Activated naive CD4-positive, alpha-beta T cell treated with anti-CD3 and anti-CD28 coated beads, Interleukin-2, amount 50 U/mL, for 24 hours (primary cell): Measurements from ENCODE around the gene NADK.

Experiments
- H3K27ac Mint-ChIP-seq: one replicate; pipeline ENCODE4 v1.8.0; 2021; ENCODE audit warnings: mild to moderate bottlenecking, mixed read lengths
- H3K27me3 Mint-ChIP-seq: one replicate; pipeline ENCODE4 v1.8.0; 2021; ENCODE audit warnings: mixed read lengths
- H3K36me3 Mint-ChIP-seq: one replicate; pipeline ENCODE4 v1.8.0; 2021; ENCODE audit warnings: mixed read lengths
- H3K4me1 Mint-ChIP-seq: one replicate; pipeline ENCODE4 v1.8.0; 2021; ENCODE audit warnings: mixed read lengths
- H3K4me3 Mint-ChIP-seq: one replicate; pipeline ENCODE4 v1.8.0; 2021; ENCODE audit warnings: mild to moderate bottlenecking, mixed read lengths
- H3K9me3 Mint-ChIP-seq: one replicate; pipeline ENCODE4 v1.8.0; 2021; ENCODE audit warnings: mixed read lengths

NADK gene

GRCh38 chr1:1794999-1795398 is 16.7 kb upstream of the NADK start:
- no peak overlapping the region for H3K4me3 Mint-ChIP-seq
- H3K27me3 Mint-ChIP-seq: no peaks in the 10 kb centered on the region
- H3K36me3 Mint-ChIP-seq: peaks cover 6% of the 10 kb centered on the region
- H3K27ac Mint-ChIP-seq: no peak overlapping the region
- H3K9me3 Mint-ChIP-seq: no peaks in the 10 kb centered on the region
- H3K4me1 Mint-ChIP-seq: peaks cover 3% of the 10 kb centered on the region

DNA sequence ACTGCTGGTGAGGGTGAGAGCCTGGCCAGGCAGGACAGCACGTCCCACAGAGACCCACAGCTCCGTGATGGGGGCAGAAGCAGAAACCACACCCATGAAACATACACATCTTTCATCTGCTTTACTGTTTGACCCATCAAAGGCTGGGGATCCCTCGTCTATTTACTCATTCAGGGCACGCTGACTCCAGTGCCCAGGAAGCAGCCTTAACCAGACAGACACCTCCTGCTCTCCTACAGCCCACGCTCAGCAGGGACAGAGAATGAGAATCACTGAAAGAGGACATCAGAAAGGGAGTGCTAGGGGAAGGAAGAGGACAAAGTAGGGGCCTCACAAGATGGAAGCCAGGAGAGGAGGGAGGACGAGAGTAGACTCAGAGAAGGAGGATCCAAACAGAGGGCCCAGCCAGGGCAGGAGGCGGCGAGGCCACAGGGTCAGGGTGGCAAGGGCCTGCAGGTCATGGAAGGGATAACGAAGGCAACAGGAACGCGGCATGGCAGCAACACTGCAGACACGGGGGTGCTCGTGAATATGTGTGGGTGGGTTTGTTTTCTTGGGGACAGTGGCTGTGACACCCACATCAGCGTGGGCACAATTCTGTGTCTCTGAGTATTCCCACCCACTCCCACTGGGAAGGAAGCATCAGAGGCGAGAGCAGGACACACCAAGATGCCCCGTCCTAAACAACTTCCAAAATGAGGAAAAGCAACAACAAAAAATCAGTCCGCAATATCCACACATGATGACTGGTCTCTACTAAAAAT is 15.4 kb upstream of the NADK start:
- no peaks in the 10 kb centered on the region for H3K9me3 Mint-ChIP-seq
- no peak overlapping the region for H3K4me3 Mint-ChIP-seq
- peaks cover 7% of the 10 kb centered on the region for H3K36me3 Mint-ChIP-seq
- peak overlapping the region; percentile 79 for H3K27ac Mint-ChIP-seq
- H3K4me1 Mint-ChIP-seq: no peaks in the 10 kb centered on the region
- no peaks in the 10 kb centered on the region for H3K27me3 Mint-ChIP-seq

DNA sequence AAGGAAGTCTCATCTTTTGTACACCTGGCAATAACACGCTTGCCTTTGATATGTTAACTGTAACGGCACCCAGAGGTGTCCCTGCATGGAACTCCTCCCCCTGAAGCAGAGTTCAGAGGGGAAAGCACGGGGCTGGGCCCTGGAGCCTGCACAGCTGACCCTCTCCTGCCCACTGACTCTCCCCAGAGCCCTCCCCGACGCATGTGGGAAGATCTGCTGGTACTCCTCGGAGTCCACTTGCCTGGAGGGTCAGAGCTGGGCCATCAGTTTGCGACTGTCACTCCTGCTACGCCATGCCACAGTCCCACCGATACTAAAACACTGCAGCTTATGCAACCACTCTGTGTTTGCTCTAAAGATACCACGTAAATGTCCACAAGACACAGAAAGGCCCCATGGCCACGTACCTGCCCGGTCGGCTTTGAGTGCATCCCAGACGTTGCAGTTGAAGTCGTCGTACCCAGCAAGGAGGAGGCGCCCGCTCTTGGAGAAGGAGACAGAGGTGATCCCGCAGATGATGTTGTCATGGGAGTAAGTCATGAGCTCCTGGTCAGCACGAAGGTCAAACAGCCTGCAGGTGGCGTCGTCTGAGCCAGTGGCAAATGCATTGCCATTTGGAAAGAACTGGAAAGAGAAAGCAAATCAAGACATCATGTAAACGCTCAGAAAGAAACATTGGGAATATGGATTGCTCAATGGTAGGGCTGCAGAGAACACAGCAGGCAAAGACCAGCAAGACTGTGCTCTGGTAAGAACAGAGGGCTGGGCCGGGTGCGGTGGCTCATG is 10.6 kb upstream of the NADK start:
- no peak overlapping the region for H3K27ac Mint-ChIP-seq
- H3K36me3 Mint-ChIP-seq: peaks cover 12% of the 10 kb centered on the region
- no peaks in the 10 kb centered on the region for H3K27me3 Mint-ChIP-seq
- no peak overlapping the region for H3K4me3 Mint-ChIP-seq
- no peaks in the 10 kb centered on the region for H3K9me3 Mint-ChIP-seq
- H3K4me1 Mint-ChIP-seq: no peaks in the 10 kb centered on the region

DNA sequence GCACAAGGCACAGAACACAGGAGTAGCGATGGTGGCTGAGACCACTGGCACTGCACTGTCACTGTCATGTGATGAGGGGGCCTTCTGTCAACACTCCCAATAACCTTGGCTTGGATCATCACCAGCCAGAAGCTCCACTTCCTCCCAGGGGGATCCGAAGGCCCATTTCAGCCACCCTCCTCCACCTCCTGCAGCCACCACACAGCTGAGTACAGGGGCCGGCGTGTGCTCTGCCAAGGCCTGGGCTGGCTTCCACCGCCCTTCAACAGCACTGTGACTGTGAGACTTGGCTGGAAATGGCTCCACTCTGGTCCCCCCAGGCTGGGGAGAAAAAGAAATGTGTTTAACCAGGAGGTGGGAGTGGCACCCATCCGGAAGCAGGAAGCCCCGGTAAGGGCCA is 9.9 kb upstream of the NADK start:
- Mint-ChIP-seq H3K4me3 (no peak overlapping the region), H3K4me1 (peaks cover 6% of the 10 kb centered on the region), H3K36me3 (peaks cover 11% of the 10 kb centered on the region), H3K27ac (no peak overlapping the region), H3K9me3 (no peaks in the 10 kb centered on the region), H3K27me3 (no peaks in the 10 kb centered on the region)

DNA sequence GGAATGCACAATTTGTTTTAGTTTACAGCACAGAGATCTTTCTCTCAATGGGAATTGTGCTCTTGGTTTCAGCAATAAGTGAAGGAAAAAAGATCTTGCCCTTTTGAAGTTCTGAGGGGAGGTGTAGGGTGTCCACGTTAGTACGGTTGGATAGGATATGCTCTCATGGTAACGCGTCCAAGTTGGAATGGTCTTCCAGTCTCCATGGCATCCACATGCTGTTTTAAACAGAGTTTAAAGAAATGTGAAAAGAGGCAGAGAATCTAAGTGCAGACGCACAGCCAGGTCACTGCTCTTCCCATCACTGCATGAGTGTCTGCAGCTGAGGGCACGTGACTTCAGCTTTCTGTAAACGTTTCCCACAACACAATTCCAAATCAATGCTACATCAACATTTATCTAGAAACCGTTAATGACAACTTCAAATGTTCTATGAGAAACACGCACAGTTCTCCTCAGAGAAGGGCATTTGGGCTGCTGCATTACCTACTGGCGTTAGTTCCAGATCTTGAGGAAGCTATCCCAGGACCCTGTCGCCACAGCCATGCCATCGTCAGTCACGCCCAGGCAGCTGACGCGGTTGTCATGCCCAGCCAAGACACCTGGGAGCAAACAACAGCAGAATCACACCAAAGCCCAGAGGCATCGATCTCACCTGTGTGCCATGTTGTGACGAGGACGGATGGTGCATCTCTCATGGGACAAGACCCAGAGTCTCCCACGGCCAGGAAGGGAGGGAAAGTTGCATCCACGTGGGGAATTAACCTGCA is 8.8 kb upstream of the NADK start:
- Mint-ChIP-seq H3K27ac (no peak overlapping the region), H3K9me3 (no peaks in the 10 kb centered on the region), H3K36me3 (peaks cover 11% of the 10 kb centered on the region), H3K27me3 (no peaks in the 10 kb centered on the region), H3K4me1 (peaks cover 12% of the 10 kb centered on the region), H3K4me3 (no peak overlapping the region)

DNA sequence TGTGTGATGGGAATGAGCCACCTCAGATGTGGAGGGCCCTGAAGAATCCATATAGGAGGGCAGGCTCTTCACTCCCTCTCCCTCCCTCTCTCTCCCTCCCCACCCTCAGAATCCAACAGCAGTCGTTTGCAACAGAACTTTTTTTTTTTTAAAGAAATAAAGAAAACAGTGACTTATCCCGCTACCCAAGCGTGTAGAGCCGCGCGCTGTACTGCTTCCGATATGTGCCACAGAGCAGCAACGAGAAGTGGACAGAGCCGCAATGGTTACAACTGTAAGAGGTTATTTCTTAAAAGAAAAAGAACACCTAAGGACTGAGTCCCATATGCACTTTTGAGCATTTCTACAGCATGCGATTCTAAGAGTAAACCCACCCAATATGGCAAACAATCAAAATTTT is 7.4 kb upstream of the NADK start:
- H3K27me3 Mint-ChIP-seq: no peaks in the 10 kb centered on the region
- H3K4me1 Mint-ChIP-seq: peaks cover 25% of the 10 kb centered on the region
- H3K27ac Mint-ChIP-seq: no peak overlapping the region
- H3K4me3 Mint-ChIP-seq: no peak overlapping the region
- peaks cover 8% of the 10 kb centered on the region for H3K36me3 Mint-ChIP-seq
- H3K9me3 Mint-ChIP-seq: no peaks in the 10 kb centered on the region

DNA sequence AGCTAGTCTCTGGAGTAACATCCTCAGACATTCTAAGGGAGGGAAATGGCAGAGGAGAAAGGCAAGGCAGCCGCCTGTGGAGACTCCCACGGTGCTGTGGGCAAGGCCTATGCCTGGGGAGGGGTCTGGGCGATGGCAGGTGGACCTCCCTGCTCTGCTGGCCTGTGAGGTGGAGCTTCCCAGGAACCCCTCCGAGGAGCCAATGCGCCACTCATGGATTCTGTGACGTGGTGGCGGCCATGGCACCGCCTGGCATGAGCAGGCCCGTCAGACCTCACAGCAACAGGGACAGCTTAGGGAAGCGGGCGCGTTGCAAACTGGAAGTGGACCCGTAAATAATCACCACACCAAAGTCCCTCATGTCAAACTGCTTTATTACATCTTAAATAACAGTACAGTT is 6.7 kb upstream of the NADK start:
- no peaks in the 10 kb centered on the region for H3K9me3 Mint-ChIP-seq
- H3K4me1 Mint-ChIP-seq: peaks cover 32% of the 10 kb centered on the region
- H3K36me3 Mint-ChIP-seq: peaks cover 8% of the 10 kb centered on the region
- H3K27me3 Mint-ChIP-seq: no peaks in the 10 kb centered on the region
- H3K4me3 Mint-ChIP-seq: no peak overlapping the region
- H3K27ac Mint-ChIP-seq: no peak overlapping the region

GRCh38 chr1:1783320-1783719 is 5.0 kb upstream of the NADK start:
- peak overlapping the region; percentile 55 for H3K4me3 Mint-ChIP-seq
- H3K27me3 Mint-ChIP-seq: no peaks in the 10 kb centered on the region
- H3K9me3 Mint-ChIP-seq: no peaks in the 10 kb centered on the region
- H3K4me1 Mint-ChIP-seq: peaks cover 41% of the 10 kb centered on the region
- H3K27ac Mint-ChIP-seq: peak overlapping the region; percentile 85
- peaks cover 7% of the 10 kb centered on the region for H3K36me3 Mint-ChIP-seq

DNA sequence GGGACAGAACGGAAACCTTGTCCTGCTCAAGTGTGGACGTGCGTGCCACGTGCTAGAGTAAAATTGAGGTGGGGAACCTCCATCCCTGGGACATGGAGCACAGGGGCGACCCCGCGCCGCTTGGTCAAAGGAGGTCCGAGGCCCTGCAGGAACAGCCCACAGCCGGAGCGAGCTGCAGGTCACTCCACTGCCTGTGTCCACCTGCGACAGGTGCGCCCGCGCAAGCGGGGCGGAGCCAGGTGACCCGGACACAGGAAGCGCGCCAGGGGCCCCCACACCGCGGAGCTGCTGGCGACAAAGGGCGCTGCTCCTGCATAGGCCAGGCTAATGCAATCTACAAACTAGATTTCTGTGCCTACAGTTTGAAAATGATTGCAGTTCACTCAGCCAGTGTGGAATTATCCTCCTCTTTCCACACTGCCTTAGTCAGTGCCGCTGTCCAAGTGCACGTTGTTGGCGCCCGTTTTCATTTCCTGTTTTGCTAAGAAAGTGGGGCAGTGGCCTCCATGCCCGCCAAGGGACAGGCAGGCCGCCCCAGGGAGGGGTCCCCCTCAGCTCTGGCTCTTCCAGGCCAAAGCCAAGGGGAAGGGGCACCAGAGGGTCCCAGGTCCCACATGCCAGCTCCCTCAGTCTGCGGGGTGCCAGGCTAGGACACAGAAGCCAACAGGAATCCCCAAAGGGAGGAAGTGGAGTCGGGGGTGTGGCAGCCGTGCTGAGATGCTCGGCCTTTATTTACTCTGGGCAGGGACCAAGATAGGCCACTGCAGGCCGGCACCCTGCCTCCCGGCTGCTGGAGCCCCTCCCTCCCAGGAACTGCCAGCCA is 4.3 kb upstream of the NADK start:
- no peaks in the 10 kb centered on the region for H3K9me3 Mint-ChIP-seq
- H3K27me3 Mint-ChIP-seq: no peaks in the 10 kb centered on the region
- peak overlapping the region; percentile 85 for H3K27ac Mint-ChIP-seq
- H3K4me3 Mint-ChIP-seq: peak overlapping the region; percentile 42
- peaks cover 41% of the 10 kb centered on the region for H3K4me1 Mint-ChIP-seq
- peaks cover 7% of the 10 kb centered on the region for H3K36me3 Mint-ChIP-seq

DNA sequence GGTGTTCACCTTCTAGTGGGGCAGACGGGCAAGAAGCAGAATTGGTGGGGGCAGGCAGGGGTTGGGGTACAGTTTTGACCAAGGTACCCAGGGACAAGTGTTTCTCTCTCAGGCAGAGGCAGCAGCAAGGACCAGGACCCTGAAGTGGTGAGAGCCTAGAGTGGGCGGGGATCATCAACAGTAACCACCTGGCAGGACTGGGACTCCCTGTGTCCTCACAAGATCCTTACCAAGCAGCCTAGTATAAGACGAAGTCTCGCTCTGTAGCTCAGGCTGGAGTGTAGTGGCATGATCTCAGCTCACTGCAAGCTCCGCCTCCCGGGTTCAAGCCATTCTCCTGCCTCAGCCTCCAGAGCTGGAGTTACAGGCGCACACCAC is 3.2 kb upstream of the NADK start:
- no peak overlapping the region for H3K27ac Mint-ChIP-seq
- peak overlapping the region; percentile 49 for H3K4me3 Mint-ChIP-seq
- H3K27me3 Mint-ChIP-seq: no peaks in the 10 kb centered on the region
- H3K9me3 Mint-ChIP-seq: no peaks in the 10 kb centered on the region
- H3K36me3 Mint-ChIP-seq: no peaks in the 10 kb centered on the region
- peaks cover 49% of the 10 kb centered on the region for H3K4me1 Mint-ChIP-seq

GRCh38 chr1:1780598-1781525 is 2.6 kb upstream of the NADK start:
- Mint-ChIP-seq H3K4me1 (peaks cover 54% of the 10 kb centered on the region), H3K27me3 (no peaks in the 10 kb centered on the region), H3K4me3 (peak overlapping the region; percentile 84), H3K27ac (peak overlapping the region; percentile 86), H3K9me3 (no peaks in the 10 kb centered on the region), H3K36me3 (peaks cover 4% of the 10 kb centered on the region)

DNA sequence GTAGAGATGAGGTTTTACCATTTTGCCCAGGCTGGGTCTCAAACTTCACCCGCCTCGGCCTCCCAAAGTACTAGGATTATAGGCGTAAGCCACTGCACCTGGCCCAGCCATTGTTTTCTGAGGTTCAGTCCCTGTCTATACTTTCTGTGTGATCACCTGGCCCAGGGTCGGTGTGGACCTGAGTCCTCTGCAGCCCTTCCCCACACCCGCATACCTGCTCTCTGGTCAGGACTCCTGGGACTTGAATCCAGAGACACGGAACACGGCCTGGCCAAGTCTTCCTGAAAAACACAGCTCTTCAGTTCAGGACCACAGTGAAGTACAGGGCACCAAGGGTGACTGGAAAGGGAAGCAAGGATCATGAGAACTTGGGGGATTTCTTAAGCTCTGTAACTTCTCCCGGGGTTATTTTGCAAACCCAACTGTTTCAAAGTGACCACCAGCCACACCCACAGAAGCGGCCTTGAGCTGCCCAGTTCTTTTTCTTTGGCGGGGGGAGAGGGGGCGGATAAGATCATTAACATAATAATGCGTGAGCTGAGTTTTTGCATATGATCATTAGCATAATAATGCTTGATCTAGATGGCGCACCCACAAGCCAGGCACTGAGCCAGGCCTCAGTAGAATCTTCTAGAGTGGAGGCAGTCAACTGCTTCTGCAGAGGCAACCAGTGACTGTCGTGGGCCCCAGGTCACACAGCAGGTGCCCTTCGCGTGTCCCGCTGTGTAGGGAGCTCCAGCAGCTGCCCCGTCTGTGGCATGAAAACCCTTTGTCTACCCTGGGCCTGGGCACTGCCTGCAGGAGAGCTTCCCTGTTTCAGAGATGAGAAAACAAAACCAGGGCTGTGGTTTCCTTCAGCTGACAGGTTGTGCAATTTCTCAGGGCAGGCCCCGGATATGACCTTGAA is 1.7 kb upstream of the NADK start:
- Mint-ChIP-seq H3K4me3 (peak overlapping the region; percentile 84), H3K4me1 (peaks cover 63% of the 10 kb centered on the region), H3K36me3 (peaks cover 4% of the 10 kb centered on the region), H3K27ac (peak overlapping the region; percentile 86), H3K9me3 (no peaks in the 10 kb centered on the region), H3K27me3 (no peaks in the 10 kb centered on the region)

- H3K9me3 Mint-ChIP-seq: no peaks in the 10 kb centered on the region
- peaks cover 4% of the 10 kb centered on the region for H3K36me3 Mint-ChIP-seq
- peak overlapping the region; percentile 92 for H3K27ac Mint-ChIP-seq
- peaks cover 63% of the 10 kb centered on the region for H3K4me1 Mint-ChIP-seq
- no peaks in the 10 kb centered on the region for H3K27me3 Mint-ChIP-seq
- peak overlapping the region; percentile 84 for H3K4me3 Mint-ChIP-seq
Observed at GRCh38 chr1:1779320-1779675, 1.0 kb upstream of the NADK start.
